IgD-negative memory B cell (primary cell): ENCODE measurements around the gene CD69. TPM values are rescaled to one million over a fixed set of nuclear protein-coding genes. Genes with fewer than 3 reads are reported as not detected.

Source experiments
- H3K27ac Mint-ChIP-seq, 3 donors: one replicate each; pipeline ENCODE4 v1.8.0; 2020 to 2022; ENCODE audit warnings: mild to moderate bottlenecking in 3 of 3, mixed read lengths in 3 of 3, moderate library complexity in 1 of 3
- H3K27me3 Mint-ChIP-seq: one replicate; pipeline ENCODE4 v1.8.0; 2021; ENCODE audit warnings: mixed read lengths
- H3K36me3 Mint-ChIP-seq: one replicate; pipeline ENCODE4 v1.8.0; 2020; ENCODE audit warnings: mild to moderate bottlenecking, mixed read lengths
- H3K4me1 Mint-ChIP-seq, 3 donors: one replicate each; pipeline ENCODE4 v1.8.0; 2020 to 2022; ENCODE audit warnings: mixed read lengths in 3 of 3, mild to moderate bottlenecking in 1 of 3
- H3K4me3 Mint-ChIP-seq, 4 donors: one replicate each; pipeline ENCODE4 v1.8.0; 2020 to 2022; ENCODE audit warnings: mild to moderate bottlenecking in 4 of 4, mixed read lengths in 4 of 4, moderate library complexity in 3 of 4
- H3K9me3 Mint-ChIP-seq, 3 donors: one replicate each; pipeline ENCODE4 v1.8.0; 2020 to 2021; ENCODE audit warnings: mixed read lengths in 3 of 3, mild to moderate bottlenecking in 1 of 3
- polyA plus RNA-seq: library from polyadenylated mRNA; unstranded; fragments of 300-500 nt; fragmentation: Illumina TruSeq; gene quantifications from one replicate; pipeline ENCODE4 v1.2.3, GENCODE V29; 2021

CD69 gene
- polyA plus RNA-seq, 1 donor from 2014 or later = 177 TPM

DNA sequence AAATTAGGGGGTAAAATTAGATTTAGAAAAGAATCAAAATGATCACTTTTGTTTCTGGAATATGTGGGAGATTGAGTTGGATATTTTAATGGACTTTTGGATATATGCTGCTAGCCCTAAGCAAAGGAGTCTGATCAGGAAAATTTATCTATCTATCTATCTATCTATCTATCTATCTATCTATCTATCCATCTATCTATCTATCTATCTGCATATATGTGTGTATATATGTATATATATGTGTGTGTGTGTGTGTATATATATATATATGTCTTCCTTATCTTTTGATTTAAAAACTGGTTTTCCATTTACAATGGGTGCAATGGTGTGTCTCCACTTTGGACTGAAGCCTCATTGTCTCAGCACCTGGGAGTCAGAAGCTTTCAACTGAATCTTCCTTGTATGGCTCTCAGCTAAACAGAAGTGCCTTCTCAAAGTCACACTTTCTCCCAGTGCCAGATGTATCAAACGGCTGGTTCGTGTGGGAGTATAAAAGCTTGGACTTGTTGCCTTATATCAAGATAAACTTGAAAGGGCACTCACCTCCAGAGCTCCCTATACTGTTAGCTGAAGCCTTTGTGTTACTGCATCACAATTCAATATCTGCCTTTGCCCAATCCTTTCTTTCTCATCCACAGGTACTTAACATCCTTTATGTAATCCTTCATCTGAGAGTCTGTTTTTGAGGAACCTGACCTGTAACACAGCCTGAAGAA, 31.6 kb upstream of the CD69 start:
- peaks cover 20 to 29% (median 23%) of the 10 kb centered on the region in 3 donors for H3K4me1 Mint-ChIP-seq
- peak overlapping the region in 1 of 3 donors; percentile 14 for H3K27ac Mint-ChIP-seq

GRCh38 chr12:9786726-9787717, 26.3 kb upstream of the CD69 start:
- Mint-ChIP-seq H3K27ac (no peak overlapping the region), H3K36me3 (no peaks in the 10 kb centered on the region), H3K4me3 (no peak overlapping the region), H3K27me3 (no peaks in the 10 kb centered on the region), H3K9me3 (peaks cover 2 to 4% (median 2%) of the 10 kb centered on the region in 3 donors), H3K4me1 (peaks cover 0 to 3% (median 3%) of the 10 kb centered on the region in 3 donors)

More for the DNA sequence above, 31.6 kb upstream of the CD69 start:
- Mint-ChIP-seq H3K9me3 (peaks cover 2 to 4% (median 2%) of the 10 kb centered on the region in 3 donors), H3K27me3 (peaks cover 3% of the 10 kb centered on the region), H3K4me3 (no peak overlapping the region), H3K36me3 (no peaks in the 10 kb centered on the region)

DNA sequence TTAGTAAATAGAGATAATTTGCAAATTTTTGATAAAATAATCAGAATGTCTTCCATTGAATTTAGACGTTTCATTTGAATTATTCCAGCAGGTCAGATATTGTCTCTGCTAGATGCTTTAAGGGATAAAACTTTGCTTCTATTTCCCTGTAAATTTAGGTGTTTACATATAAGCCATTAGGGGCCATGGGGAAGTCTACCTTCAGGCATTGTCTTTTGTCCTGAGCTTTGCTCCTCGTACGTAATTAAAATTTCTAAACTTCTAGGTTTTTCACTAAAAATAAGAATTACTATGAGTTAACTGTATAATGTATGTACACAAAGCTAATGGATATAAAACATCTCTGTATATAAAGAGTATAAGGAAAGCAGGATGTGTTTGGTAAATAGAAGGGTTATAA, 24.1 kb upstream of the CD69 start:
- Mint-ChIP-seq H3K4me3 (no peak overlapping the region), H3K27me3 (no peaks in the 10 kb centered on the region), H3K27ac (no peak overlapping the region), H3K4me1 (peaks cover 0 to 2% (median 1%) of the 10 kb centered on the region in 3 donors), H3K36me3 (no peaks in the 10 kb centered on the region), H3K9me3 (peaks cover 0 to 2% (median 0%) of the 10 kb centered on the region in 3 donors)

GRCh38 chr12:9784326-9784725, 23.6 kb upstream of the CD69 start:
- Mint-ChIP-seq H3K4me1 (peaks cover 3 to 6% (median 3%) of the 10 kb centered on the region in 3 donors), H3K9me3 (peaks cover 0 to 2% (median 0%) of the 10 kb centered on the region in 3 donors), H3K36me3 (no peaks in the 10 kb centered on the region)

GRCh38 chr12:9782547-9783382, 22.1 kb upstream of the CD69 start:
- H3K27ac Mint-ChIP-seq = no peak overlapping the region
- no peak overlapping the region for H3K4me3 Mint-ChIP-seq
- peaks cover 10% of the 10 kb centered on the region in 3 donors for H3K4me1 Mint-ChIP-seq
- peaks cover 2% of the 10 kb centered on the region for H3K27me3 Mint-ChIP-seq
- no peaks in the 10 kb centered on the region for H3K36me3 Mint-ChIP-seq
- peaks cover 0 to 2% (median 0%) of the 10 kb centered on the region in 3 donors for H3K9me3 Mint-ChIP-seq

More at GRCh38 chr12:9784326-9784725, 23.6 kb upstream of the CD69 start:
- Mint-ChIP-seq H3K4me3 (no peak overlapping the region), H3K27me3 (peaks cover 1% of the 10 kb centered on the region), H3K27ac (no peak overlapping the region)

GRCh38 chr12:9781360-9781759, 20.7 kb upstream of the CD69 start:
- Mint-ChIP-seq H3K4me1 (peaks cover 10% of the 10 kb centered on the region in 3 donors), H3K36me3 (no peaks in the 10 kb centered on the region), H3K27ac (peak overlapping the region in 1 of 3 donors; percentile 61), H3K4me3 (no peak overlapping the region), H3K27me3 (peaks cover 2% of the 10 kb centered on the region), H3K9me3 (peaks cover 0 to 2% (median 0%) of the 10 kb centered on the region in 3 donors)

- Mint-ChIP-seq H3K9me3 (peaks cover 0 to 2% (median 0%) of the 10 kb centered on the region in 3 donors), H3K4me1 (peaks cover 10 to 13% (median 11%) of the 10 kb centered on the region in 3 donors), H3K4me3 (peak overlapping the region in 2 of 4 donors; percentile 9 to 24), H3K27me3 (peaks cover 2% of the 10 kb centered on the region), H3K27ac (no peak overlapping the region), H3K36me3 (no peaks in the 10 kb centered on the region)
Observed at GRCh38 chr12:9779209-9779608, 18.5 kb upstream of the CD69 start.

DNA sequence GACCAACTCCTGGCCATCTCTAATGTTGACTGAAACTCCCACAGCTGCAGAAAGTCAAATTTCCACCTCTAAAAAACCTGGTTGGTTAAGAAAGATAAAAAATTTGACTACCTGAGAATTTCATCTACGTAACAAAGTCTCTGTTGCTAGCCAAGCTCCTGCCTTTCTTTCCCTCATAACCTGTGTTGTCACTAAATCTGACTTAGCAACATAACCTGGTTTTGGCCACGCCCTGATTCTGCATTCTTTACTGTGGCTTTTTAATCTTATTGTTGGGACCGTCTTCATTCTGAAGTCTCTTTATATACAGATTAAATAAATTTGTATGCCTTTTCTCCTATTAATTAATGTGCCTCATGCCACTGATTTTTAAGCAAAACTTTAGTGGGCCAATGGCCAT, 16.1 kb upstream of the CD69 start:
- H3K4me3 Mint-ChIP-seq = no peak overlapping the region
- peaks cover 18 to 27% (median 18%) of the 10 kb centered on the region in 3 donors for H3K4me1 Mint-ChIP-seq
- no peak overlapping the region for H3K27ac Mint-ChIP-seq
- peaks cover 2% of the 10 kb centered on the region for H3K27me3 Mint-ChIP-seq
- H3K9me3 Mint-ChIP-seq = peaks cover 0 to 2% (median 0%) of the 10 kb centered on the region in 3 donors
- no peaks in the 10 kb centered on the region for H3K36me3 Mint-ChIP-seq

GRCh38 chr12:9773216-9773877, 12.6 kb upstream of the CD69 start:
- Mint-ChIP-seq H3K9me3 (no peaks in the 10 kb centered on the region), H3K4me3 (peak overlapping the region in 1 of 4 donors; percentile 70), H3K27ac (no peak overlapping the region), H3K4me1 (peaks cover 13 to 29% (median 19%) of the 10 kb centered on the region in 3 donors), H3K36me3 (no peaks in the 10 kb centered on the region), H3K27me3 (no peaks in the 10 kb centered on the region)

- peaks cover 37 to 53% (median 47%) of the 10 kb centered on the region in 3 donors for H3K4me1 Mint-ChIP-seq
- H3K27ac Mint-ChIP-seq = peak overlapping the region in 1 of 3 donors; percentile 97
- no peaks in the 10 kb centered on the region for H3K27me3 Mint-ChIP-seq
- no peak overlapping the region for H3K4me3 Mint-ChIP-seq
- H3K36me3 Mint-ChIP-seq = no peaks in the 10 kb centered on the region
- no peaks in the 10 kb centered on the region for H3K9me3 Mint-ChIP-seq
Observed at GRCh38 chr12:9763025-9763424, 2.3 kb upstream of the CD69 start.

- no peaks in the 10 kb centered on the region for H3K36me3 Mint-ChIP-seq
- H3K27me3 Mint-ChIP-seq = no peaks in the 10 kb centered on the region
- H3K4me3 Mint-ChIP-seq = peak overlapping the region in 2 of 4 donors; percentile 14 to 21
- H3K27ac Mint-ChIP-seq = peak overlapping the region in 2 of 3 donors; percentile 97 to 98
- peaks cover 40 to 59% (median 49%) of the 10 kb centered on the region in 3 donors for H3K4me1 Mint-ChIP-seq
- no peaks in the 10 kb centered on the region for H3K9me3 Mint-ChIP-seq
Observed at GRCh38 chr12:9762369-9762768, 1.7 kb upstream of the CD69 start.

GRCh38 chr12:9761419-9761781, 699 bp upstream of the CD69 start:
- Mint-ChIP-seq H3K27ac (peak overlapping the region; percentile 95 to 98 (median 97)), H3K4me1 (peaks cover 38 to 57% (median 48%) of the 10 kb centered on the region in 3 donors), H3K27me3 (no peaks in the 10 kb centered on the region), H3K36me3 (no peaks in the 10 kb centered on the region), H3K4me3 (peak overlapping the region; percentile 94 to 99 (median 96)), H3K9me3 (no peaks in the 10 kb centered on the region)

- Mint-ChIP-seq H3K9me3 (no peaks in the 10 kb centered on the region), H3K4me1 (peaks cover 44 to 56% (median 46%) of the 10 kb centered on the region in 3 donors), H3K27ac (peak overlapping the region; percentile 84 to 98 (median 97)), H3K27me3 (no peaks in the 10 kb centered on the region), H3K36me3 (peaks cover 2% of the 10 kb centered on the region), H3K4me3 (peak overlapping the region; percentile 94 to 99 (median 96))
Observed at GRCh38 chr12:9760120-9760519, 581 bp downstream of the CD69 start.

DNA sequence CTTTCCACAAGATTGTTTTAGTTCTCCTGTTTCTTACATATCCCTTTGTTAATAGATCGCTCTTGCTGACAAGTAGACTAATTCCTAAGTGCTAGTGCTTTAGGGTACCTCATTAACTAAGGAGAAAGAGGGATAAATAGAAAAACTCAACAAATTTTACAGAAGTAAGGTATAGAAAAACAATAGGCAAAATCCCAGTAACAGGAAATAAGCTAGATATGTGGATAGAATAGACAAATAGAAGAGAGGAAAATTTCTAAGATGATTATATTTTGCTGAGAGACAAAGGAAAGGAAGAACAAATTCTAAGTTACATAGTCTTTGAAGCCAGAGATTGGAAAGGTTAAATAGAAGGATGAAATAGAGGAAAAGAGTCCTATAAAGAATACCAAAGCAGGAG, 1.0 kb downstream of the CD69 start:
- H3K27ac Mint-ChIP-seq = peak overlapping the region; percentile 84 to 98 (median 97)
- peak overlapping the region; percentile 94 to 99 (median 96) for H3K4me3 Mint-ChIP-seq
- no peaks in the 10 kb centered on the region for H3K9me3 Mint-ChIP-seq
- peaks cover 40 to 53% (median 42%) of the 10 kb centered on the region in 3 donors for H3K4me1 Mint-ChIP-seq
- H3K27me3 Mint-ChIP-seq = no peaks in the 10 kb centered on the region
- peaks cover 2% of the 10 kb centered on the region for H3K36me3 Mint-ChIP-seq
